Measurements from ENCODE around the gene SURF1.

GRCh38 chr9:133354766-133355165 lies 1.5 kb downstream of the SURF1 start:
- TF ChIP-seq POLR2AphosphoS5 (IDR thresholded peaks at IDR 0.05; ENCODE audit: borderline replicate concordance, low read depth, low read length), result no peak
- no peak for TF ChIP-seq EZH2 (IDR thresholded peaks at IDR 0.05)
